RPMI7951 (cell line): Measurements from ENCODE around the gene CLCNKB. TPM values are rescaled to one million over a fixed set of nuclear protein-coding genes. Genes with fewer than 3 reads are reported as not detected.
A peak's percentile ranks its signal among the peaks of the same experiment; 100 is the strongest.
"Not testable (repeated sequence)": the region's sequence is repeated elsewhere in the genome, so short reads cannot be mapped to it uniquely, and the experiment has no call there.

Experiments
- DNase-seq: peaks from one replicate; pipeline ENCODE4 v3.0.0-alpha.2; 2012; ENCODE audit warnings: low read depth
- total RNA-seq: library from RNA; depleted of rRNA; stranded (reverse); fragments of >200 nt; shearing (Covaris generic); gene quantifications from 2 replicates; pipeline ENCODE4 v1.2.3, GENCODE V29; 2014

Gene CLCNKB
- total RNA-seq, 1 experiment from 2014 or later = not detected

DNA sequence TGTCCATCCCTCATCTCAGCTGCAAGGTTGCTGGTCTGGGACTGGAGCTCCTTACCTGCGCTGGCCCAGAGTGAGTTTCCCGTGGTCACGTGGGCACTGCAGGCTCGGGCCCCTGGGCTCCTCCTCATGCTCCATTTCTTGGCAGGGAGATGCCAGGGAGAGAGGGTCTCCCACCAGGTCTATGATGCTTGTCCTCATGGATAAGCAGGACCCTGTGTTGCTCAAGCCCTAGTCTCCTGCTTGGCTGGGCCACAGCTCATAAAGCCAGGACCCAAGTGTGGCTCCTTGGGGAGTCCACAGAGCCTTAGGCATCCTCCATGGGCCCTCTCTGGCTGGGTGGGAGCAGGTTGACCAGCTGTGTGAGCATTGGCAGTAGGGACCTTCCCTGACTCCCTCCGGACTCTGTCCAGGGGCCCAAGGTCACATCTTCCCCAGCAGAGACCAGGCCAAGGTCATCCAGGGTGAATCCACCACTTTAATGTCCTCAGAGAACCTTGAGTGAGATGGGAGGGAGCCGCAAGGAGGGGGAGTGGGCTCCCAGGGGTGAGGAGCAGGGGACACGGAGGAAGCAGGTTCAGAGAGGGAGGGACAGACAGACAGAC is 13.8 kb downstream of the CLCNKB start:
- DNase-seq = not testable (repeated sequence)

DNA sequence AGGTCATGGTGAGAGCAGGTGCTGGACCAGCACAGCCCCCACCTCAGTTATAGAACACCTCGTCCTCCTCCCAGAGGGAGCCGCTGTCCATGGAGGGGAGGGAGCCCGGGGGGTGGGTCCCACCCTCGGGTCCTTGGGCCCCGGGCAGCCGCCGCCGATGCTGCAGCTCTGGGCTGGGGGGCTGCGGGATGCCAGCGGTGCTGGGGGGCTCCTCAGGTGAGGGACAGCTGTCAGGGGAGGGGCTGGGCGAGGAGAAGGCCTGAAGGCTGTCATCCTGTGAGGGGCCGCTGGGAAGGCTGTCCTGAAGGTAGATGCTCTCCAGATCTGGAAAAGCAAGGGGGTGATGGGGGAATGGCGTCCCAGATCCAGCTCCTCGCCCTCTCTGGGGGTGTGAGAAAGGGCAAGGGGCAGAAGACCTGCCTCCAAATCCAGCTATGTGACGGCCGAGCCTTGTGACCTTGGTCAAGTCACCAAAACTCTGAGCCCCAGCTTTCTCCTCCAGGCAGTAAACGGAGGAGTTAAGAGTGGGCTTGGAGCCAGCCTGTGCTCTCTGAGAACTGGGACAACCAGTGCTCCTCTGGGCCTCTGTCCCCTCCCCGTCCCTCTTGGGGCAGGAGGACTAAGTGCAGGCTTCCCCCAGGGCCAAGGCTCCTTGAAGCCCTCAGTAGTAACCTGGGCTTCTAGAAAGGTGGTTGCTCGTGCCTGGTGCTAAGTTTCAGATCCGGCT is 15.0 kb downstream of the CLCNKB start:
- DNase-seq = not testable (repeated sequence)

DNA sequence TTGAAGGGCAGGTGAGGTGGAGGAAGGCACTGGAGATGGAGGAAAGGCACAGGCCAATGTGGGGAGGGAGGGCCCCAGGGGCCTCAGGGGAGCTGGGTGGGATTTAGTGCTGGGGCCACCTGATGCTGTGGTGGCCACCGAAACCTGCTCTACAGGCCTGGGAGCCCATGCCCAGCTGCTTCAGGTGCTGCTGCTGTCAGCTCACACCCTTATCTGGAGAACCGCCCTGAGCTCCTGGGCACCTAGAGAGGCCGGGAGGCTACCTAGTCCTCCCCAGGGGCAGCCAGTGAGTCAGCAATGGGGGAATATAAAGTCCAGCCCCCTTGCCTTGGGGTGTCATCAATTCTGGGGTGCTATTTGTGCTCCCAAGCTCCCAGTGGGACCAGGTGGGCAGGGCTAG is 17.7 kb downstream of the CLCNKB start:
- no peak for DNase-seq

DNA sequence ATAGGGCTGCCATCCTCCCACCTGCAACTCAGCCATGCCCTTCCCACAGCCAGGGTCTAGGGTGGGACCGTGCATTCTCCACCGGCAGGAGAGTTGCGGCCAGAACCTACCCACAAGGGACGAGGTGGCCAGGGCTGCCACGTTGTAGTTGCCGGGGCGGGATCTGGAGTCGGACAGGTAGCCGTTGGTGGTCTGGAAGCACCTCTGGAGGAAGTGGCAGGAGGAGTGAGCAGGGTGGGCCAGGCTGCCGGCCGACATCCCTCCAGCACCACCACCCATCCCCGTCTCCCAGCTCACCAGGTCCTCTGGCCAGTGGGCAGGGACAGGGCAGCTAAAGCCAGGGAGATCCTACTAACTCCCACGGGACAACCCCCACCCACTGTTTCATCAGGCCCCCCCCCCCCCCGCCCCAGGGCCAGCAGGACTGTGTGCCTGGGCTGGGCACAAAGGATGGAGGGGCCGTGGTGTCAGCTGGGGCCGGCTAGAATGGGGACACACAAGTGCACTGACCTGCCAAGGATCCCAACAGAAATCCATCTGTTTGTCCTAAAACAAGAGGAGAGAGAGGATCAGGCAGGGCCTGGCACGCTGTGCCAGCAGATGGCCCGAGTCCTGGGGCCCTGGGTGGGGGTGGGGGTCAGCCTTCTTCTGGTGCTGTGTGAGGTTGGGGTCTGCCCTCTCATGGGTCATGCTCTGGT is 18.6 kb downstream of the CLCNKB start:
- not testable (repeated sequence) for DNase-seq

DNA sequence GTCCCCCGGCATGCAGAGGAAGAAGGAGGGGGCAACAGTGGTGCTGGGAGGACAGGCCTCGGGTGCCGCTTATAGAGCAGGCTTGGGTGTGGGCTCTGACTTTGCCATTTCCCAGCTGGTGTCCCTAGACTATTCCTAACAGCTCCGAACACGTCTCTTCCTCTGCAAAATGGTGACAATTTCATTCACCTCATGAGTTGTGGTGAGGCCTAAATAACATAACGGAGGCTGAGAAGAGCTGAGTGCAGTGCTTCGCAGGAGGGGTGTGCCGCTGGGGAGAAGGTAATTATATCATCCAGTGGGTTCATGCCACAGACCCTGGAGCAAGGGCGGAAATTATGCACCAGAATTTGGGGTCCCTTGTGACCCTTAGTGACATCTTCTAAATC is 19.1 kb downstream of the CLCNKB start:
- not testable (repeated sequence) for DNase-seq

DNA sequence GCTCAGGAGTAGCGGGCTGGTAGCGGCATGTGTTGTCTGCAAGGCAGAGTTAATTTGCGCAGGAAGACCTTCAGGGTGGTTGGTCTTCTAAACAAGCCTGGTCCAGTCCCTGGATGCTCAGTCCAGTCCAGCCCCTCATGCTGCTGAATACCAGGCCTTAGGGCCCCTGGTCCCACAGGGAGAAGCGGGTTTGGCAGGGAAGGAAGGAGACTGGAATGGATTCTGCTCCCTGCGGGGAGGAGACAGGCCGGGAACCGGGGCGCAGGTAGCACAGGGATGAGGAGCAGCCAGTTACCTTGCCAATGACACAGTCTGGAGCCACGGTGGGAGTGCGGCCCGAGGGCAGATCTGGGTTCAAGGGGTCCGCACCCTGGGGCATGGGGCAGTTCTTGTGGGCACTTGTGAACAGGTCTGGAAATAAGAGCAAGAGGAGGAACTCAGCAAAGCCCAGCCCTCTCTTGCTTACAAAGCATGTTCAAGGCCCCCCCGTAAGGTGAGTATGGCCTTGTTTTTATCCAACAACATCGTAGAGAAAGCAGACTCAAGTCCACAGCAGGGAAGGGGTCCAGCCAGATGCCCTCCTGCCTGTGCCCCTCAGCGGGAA is 19.7 kb downstream of the CLCNKB start:
- DNase-seq = no peak

DNA sequence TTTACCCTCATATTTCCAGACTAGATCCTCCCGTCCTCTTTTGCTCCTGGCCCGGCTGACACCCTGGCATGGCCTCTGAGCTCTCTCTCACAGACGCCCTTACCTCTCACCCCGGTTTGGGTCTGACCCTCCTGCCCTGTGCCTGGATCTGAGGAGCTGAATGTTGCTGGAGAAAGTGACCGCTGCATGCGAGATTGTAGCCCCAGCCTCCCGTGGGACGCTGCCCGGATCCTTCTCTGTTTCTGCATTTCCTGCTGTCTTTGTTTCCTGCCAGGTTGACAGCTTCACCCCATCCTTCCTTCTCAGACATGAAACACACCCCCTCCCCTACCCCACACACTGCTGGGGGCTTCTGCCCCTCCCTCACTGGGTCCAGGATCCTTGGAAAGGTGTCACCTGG is 20.3 kb downstream of the CLCNKB start:
- no peak for DNase-seq

DNA sequence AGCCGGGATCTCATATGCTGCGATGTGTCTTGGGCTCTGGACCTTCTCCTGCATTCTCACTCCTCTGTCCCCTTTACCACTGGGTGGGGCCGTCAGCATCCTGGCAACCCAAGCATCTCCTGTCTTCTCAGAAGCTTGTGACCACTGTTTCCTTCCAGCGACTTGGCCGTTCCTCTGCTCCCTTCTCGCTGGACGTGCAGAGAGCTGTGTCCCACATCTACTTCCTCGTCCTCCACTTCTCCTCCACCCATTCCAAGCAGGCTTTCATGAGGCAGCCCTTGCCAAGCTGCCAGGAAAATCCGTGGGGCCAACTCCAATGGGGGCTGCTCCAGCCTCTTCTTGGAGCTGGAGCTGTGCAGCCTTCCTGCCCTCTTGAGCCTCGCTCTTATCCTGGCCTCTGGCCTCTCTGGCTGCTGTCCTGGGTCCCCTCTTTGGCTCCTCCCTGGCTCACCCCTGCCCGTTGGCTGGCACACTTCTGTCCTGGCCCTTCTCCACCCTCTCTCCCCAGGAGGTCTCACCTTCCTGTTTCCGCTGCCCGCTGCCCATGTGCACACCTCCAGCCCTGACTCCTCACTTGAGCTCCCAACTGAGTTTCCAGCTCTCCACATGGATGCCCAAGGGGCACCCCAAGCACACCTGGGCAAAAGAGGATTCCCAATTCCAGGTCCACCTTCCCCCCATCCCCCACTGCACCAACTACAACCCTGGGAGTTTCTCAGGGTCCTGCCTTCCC is 21.1 kb downstream of the CLCNKB start:
- DNase-seq = no peak

DNA sequence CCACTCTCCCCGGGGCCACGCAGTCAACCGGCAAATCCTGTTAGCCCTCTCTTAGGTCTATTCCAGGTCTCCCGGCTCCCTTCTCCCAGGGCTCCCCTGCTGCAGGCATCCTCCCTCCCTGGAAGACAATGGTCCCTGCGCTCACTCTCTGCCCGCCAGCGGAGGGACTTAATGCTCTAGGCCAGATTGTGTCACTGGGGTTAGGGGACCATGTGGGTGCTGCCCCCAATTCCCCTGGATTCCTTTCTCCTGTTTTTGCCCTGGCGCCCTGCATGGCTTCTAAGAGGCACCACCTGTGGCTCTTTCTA is 21.6 kb downstream of the CLCNKB start:
- no peak for DNase-seq

DNA sequence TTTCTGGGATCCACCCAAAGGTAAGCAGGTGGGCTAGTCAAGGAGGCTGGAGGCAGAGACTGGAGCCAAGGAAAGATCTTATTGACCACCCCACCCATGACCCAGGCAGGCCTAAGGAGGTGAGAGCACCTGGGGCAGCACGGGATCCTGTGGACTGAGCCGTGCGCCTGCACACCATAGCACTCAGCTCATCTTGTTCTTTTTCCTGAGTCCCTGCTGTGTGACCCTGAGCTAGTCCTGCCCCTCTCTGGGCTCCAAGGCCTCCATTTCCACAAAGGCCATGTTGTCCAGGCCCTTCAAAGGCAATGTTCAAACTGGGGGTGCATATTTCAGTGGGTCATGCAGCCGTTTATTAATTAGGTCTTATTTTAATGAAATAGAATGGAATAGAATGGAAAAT is 22.7 kb downstream of the CLCNKB start:
- DNase-seq = no peak

DNA sequence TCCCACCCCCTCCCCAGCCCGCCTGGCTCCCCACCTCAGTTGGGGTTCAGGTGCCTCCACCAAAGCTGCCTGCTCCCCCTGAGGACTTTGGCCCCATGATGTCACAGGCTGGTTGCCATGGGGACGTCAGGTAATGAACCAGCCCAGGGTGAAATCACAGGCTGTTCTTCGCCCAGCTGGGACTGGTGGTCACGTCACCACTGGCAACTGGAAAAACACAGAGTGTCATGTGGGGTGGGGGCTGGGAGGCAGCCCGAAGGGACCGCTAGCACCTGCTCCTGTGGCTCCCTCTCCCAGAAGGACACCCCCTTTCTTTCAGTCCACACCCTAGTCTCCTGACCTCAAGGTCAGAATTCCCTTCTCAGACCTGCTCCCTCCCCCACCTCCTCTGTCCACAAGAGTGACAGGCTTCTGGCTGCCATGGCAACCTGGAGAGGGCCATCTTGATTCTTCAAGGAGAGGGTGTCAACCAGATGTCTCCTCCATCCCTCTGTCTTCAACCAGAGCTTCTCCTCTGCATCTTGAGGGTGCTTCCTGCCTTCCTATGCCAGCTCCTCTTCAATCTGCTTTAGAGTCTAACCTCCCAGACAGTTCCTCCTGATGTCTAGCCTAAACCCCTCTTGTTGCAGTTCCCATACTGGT is 23.7 kb downstream of the CLCNKB start:
- no peak for DNase-seq

DNA sequence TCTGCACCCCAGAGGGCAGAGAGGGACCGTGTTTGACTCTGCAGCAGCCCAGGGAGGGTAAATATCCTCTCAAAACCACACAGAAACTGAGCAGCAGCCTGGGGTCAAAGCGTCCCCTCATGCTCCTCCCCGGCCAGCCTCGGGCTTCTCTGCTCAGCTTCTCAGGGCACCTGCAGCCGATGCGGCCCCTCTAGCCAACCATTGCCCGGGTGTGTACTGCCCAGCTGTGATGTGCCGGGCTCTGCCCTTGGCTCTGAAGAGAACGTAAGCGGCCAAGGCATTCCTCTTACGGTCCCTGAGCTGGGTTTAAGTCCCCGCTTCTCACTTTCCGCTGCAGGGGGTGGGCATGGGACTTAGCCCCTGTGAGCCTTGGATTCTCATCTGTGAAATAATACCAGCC is 24.4 kb downstream of the CLCNKB start:
- no peak for DNase-seq

DNA sequence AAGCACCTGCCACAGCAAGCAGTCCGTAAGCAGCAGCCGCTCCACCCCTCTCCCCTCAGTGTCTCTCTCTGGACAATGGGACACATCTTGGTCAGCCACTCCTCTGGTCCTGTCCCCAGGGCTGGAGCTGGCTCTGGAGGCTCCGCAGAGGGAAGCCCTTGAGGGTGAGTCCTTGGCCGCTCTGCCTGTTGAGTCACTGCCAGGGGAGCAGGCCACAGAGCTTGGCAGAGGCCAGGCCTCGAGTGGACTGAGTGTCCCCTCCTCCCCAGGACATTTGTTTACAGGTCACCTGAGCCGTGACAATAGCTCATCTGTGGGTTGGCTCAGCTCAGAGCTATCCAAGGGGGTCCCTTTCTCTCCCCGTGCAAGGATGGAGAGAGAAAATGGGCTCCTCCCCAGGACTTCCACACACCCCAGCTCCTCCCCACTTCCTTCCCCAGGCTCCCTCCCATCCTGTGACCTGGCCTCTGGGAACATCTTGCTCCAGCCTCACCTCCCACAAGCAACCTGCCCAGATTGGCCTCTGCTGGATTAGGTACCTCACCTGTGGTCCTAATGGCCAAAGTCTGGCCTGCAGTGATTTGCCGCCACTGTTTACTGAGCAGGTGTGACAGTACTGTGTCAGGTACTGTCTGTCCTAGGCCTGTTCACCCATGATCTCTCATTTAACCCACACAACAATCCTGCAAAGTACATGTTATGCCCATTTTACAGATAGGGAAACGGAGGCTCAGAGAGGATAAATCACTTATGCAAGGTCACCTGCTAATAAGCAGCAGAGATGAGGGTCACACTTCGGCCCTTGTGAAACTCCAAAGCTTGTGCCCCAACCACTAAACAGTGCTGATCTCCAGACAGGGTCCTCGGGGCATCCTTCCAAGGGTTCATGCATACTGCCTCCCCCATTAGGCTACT is 25.0 kb downstream of the CLCNKB start:
- peak; percentile 74 for DNase-seq

DNA sequence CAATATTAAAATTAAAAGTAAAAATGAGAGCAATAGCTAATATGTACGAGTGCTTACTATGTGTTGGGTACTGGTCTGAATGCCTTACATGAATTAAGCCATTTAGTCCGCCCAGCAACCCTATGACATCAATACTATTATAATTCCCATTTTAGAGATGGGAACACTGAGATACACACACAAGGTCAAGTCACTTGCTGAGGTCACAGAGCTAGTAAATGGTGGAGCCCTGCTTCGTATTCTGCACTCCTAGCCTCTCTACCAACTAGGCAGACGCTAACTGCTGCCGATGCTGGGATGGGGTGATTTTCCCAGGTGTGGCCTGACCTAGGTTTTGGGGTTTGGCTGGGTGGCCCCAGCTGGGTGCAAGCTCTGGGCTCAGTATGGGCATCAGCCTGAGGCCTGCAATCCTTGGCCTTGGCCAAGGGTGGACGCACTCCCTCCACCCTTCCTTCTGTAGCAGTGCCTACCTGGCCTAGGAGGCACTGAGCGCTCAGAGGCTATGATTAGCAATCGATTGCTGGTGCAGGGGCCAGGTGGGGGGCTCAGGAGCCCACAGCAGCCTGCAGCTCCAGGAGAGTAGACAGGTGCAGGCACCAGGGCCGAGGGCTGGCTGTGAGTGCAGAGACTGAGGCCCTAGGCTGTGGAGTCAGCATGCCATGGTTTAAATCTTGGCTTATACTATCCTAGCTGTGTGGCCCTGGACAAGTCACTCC is 27.2 kb downstream of the CLCNKB start:
- no peak for DNase-seq

DNA sequence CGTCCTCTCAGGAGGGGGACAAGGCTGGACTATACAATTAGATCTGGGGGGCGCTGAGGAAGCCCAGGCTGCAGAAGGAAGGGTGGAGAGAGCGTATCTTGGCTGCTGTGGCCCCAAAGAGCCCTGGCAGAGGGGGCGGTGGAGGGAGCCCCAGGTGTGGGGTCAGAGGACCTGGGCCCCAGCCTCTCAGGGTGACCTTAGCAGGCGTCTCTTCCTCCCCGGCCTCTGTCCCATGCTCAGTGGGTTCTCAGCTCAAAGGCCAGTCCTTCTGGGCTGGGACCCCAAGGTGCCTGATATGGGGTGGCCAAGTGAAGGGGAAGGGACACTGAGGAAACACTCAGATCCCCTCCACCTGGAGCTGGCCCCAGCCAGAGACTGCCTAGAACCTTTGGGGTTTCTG is 28.0 kb downstream of the CLCNKB start:
- DNase-seq = no peak

DNA sequence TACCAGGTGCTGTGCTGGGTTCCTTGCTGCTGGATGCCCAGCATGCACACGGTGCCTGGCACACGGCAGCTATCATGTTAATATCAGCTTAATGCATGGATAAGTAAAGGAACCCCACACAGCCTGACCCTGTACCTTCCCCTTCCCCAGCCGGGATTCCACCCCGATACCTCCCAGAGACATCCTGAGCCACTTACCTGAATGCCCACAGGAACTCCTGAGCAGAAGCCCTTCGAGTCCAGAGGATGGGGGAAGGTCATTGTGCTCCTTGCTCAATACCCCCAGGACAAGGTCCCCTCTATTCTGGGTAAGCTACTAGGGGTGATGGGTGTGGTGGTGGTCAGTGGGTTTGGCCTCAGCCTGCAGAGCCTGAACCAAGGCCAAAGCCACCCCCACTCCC is 28.5 kb downstream of the CLCNKB start:
- DNase-seq = no peak

DNA sequence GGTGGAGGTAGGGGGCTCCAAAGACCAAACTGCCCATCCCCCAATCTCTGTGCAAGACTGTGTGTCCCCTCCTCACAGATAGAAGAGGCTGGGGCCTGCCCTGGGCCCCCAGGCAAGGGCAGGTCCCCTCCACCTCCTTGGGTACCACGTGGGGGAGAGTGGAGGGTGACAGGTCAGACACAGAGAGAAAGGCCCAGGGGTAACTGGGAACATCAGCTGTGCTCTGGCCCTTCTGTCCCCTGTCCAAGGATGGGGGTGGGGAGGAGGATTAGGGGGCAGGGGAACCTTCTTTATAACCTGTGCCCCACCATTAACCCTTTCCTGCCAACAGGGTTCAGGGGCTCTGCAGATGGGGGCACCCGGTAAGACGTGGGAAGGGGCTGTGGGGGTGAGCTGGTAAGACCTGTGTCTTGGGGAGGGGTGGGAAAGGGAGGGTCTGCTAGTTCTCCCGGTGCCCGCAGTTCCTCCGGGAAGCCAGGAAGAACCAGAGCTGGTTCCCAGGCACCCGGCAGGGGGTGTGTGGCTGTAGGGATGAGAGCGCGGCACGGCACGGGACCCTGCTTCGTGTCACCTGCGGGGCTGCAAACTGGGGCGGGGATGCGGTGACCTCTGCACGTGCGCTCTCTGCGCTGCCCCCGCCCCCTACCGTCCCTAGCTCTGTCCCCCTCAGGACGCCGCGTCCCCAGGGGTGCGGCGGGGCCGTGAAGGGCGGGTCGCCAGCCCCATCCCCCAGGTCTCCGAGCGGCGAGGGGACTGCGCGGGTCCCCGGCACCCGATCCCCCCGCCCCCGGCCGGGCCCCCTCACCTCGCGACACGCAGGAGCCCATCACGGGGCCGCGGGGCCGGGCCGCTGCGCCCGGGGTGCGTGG is 29.3 kb downstream of the CLCNKB start:
- DNase-seq = no peak

DNA sequence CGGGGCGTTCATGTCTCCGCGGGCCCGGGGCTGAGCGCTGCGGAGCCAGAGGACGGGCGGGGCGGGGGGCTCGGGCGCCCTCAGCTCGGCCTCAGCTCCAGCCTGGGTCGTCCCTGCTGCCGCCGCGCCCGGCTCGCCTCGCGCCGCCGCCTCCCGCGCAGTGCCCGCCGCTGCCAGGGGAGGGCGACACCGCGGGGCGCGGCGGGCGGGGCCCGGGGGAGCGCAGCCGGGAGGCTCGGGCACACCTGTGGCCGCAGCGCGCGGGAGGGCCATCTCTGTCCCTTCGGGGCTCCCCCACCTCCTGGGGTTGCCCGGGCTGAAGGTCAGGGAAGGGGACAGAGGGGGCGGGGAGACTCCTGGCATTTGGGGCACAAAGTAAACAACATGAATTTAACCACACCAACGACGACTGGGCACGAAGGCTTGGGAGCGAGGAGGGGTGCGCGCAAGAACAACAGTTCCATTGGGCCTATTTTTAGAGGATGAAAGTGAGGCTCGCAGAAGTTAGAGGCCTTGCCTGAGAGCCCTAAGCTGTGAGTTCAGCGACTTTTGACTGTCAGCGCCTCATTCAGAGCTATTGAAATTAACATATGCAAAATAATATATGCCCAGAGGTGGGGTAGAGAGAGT is 30.0 kb downstream of the CLCNKB start, which contains the start of gene FAM131C:
TSS of gene FAM131C (minus strand) at position 162 of the 630 bp plus-strand sequence. CDS start 209 bp downstream, outside the sequence.
- no peak for DNase-seq
